ENCODE data around the gene BRCA1.

DNA sequence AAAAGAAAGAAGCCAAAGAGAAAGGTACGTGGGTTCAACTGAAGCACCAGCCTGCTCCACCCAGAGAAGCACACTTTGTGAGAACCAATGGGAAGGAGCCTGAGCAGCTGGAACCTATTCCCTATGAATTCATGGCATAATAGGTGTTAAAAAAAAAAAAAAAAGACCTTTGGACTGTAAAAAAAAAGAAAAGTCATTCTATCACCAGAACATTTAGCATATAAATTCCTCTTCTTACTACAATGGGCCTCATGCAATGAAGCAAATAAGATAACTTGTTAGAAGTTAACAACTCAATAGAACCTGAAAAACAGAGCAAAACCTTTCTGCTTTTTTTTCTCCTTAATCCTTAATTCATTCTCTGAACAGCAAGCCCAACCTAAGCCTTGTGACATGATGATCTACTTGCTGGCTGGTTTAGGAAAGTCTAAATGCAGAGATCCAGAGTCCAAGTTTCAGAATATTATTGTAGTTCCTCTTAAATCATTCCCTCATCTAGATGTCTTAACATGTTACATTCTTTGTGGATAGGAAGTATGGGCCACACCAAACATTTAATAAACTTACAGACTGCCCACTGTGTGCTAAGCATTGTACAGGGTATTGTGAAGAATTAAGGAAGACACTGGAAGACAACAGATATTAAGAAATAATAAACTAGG lies 45.4 kb downstream of the BRCA1 start:
- TF ChIP-seq CTCF (IDR thresholded peaks at IDR 0.05) (no peak), POLR2A (IDR thresholded peaks at IDR 0.05) (no peak)

Data from lower leg skin (tissue), 3 donors.